HUES6 (cell line): ENCODE data around the gene CEP85.

Experiments
- H3K27ac ChIP-seq: 2 replicates; pipeline ENCODE4 v1.7.0; 2013; ENCODE audit warnings: low read depth, mild to moderate bottlenecking, low read length, inconsistent platforms
- H3K27me3 ChIP-seq: 2 replicates; pipeline ENCODE4 v1.6.1; 2013; ENCODE audit warnings: low read length; ENCODE audit not compliant: control insufficient read depth, insufficient read depth
- H3K36me3 ChIP-seq: 2 replicates; pipeline ENCODE4 v1.6.1; 2013; ENCODE audit warnings: low read length; ENCODE audit not compliant: control insufficient read depth, insufficient read depth
- H3K4me1 ChIP-seq: 2 replicates; pipeline ENCODE4 v1.6.1; 2013; ENCODE audit warnings: low read length; ENCODE audit not compliant: control insufficient read depth, insufficient read depth
- H3K4me3 ChIP-seq: 2 replicates; pipeline ENCODE4 v1.5.1; 2013; ENCODE audit warnings: low read depth, low read length
- H3K9ac ChIP-seq: one replicate; pipeline ENCODE4 v1.6.1; 2013; ENCODE audit warnings: mild to moderate bottlenecking, low read length
- H3K9me3 ChIP-seq: 2 replicates; pipeline ENCODE4 v1.6.1; 2013; ENCODE audit warnings: low read depth, low read length; ENCODE audit not compliant: control insufficient read depth, insufficient read depth

The CEP85 gene

DNA sequence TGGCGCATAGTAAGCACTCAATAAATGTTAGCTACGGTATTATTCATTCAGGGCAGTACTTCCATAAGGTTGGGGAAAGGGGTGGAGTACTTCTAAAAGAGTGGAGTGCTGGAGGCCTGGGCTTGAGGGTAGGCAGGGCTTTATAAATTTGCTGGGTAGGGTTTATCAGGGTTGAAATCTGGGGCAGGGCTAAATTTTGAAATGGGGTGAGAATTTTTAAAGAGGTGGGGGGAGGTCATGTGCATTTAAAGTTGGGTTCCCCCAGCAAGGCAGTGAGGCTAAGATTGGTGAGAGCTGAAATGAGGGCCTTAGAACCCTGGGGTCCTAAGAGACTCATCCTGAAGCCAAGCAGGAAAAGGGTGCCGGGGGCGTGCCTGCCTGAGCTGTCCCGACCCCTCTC, 33.6 kb upstream of the CEP85 start:
- Histone ChIP-seq H3K36me3 (no peaks in the 10 kb centered on the region), H3K9me3 (no peaks in the 10 kb centered on the region), H3K27ac (no peak overlapping the region), H3K27me3 (peaks cover 12% of the 10 kb centered on the region), H3K4me3 (peak overlapping the region; percentile 43; the same call in 1 of the 2 replicates), H3K9ac (no peak overlapping the region), H3K4me1 (peaks cover 9% of the 10 kb centered on the region)

- peaks cover 12% of the 10 kb centered on the region for H3K27me3 ChIP-seq
- H3K27ac ChIP-seq, result no peak overlapping the region
- H3K36me3 ChIP-seq, result no peaks in the 10 kb centered on the region
- H3K4me3 ChIP-seq, result no peak overlapping the region
- peaks cover 9% of the 10 kb centered on the region for H3K4me1 ChIP-seq
- H3K9me3 ChIP-seq, result no peaks in the 10 kb centered on the region
- no peak overlapping the region for H3K9ac ChIP-seq
Measured at GRCh38 chr1:26203642-26204318, 30.2 kb upstream of the CEP85 start.

DNA sequence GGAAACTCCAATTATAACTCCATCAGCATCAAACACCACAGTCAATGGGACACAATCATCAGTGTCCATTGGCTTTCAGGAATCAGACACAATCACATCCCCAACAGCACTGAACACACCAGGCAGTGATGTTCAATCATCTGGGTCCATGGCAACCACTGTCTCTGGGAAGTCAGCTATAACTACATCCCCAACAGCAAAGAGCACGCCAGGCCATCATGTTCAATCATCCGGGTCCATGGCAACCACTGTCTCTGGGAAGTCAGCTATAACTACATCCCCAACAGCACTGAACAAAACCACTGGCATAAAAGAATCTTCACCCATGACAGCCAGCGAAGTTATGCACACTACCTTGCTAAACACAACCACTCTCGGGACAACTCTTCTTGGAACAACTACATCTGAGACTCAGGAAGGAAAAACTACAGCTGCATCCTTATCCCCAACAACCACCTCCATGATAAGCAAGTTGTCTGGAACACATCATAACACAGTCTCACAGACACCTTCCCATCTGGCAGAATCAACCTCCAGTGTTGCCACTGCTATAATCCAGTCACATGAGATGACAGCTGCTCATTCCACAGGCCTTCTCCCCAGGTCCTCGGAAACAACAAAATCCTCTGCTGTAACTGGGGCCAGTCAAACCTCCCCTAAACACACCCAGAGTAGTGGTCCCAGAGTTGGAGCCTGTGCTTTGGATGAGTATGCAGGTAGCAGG, 23.7 kb upstream of the CEP85 start:
- no peak overlapping the region for H3K9ac ChIP-seq
- no peaks in the 10 kb centered on the region for H3K4me1 ChIP-seq
- no peaks in the 10 kb centered on the region for H3K27me3 ChIP-seq
- H3K36me3 ChIP-seq, result no peaks in the 10 kb centered on the region
- no peaks in the 10 kb centered on the region for H3K9me3 ChIP-seq
- no peak overlapping the region for H3K4me3 ChIP-seq
- H3K27ac ChIP-seq, result no peak overlapping the region

GRCh38 chr1:26212726-26213125, 21.3 kb upstream of the CEP85 start:
- Histone ChIP-seq H3K36me3 (no peaks in the 10 kb centered on the region), H3K27ac (no peak overlapping the region), H3K4me1 (no peaks in the 10 kb centered on the region), H3K4me3 (no peak overlapping the region), H3K9me3 (no peaks in the 10 kb centered on the region), H3K27me3 (no peaks in the 10 kb centered on the region; the same call in 1 of the 2 replicates), H3K9ac (no peak overlapping the region)

- H3K27ac ChIP-seq, result no peak overlapping the region
- no peaks in the 10 kb centered on the region; the same call in 1 of the 2 replicates for H3K27me3 ChIP-seq
- H3K9me3 ChIP-seq, result no peaks in the 10 kb centered on the region
- H3K4me3 ChIP-seq, result no peak overlapping the region
- H3K4me1 ChIP-seq, result no peaks in the 10 kb centered on the region
- H3K9ac ChIP-seq, result no peak overlapping the region
- no peaks in the 10 kb centered on the region for H3K36me3 ChIP-seq
Measured at GRCh38 chr1:26213335-26213905, 20.6 kb upstream of the CEP85 start.

DNA sequence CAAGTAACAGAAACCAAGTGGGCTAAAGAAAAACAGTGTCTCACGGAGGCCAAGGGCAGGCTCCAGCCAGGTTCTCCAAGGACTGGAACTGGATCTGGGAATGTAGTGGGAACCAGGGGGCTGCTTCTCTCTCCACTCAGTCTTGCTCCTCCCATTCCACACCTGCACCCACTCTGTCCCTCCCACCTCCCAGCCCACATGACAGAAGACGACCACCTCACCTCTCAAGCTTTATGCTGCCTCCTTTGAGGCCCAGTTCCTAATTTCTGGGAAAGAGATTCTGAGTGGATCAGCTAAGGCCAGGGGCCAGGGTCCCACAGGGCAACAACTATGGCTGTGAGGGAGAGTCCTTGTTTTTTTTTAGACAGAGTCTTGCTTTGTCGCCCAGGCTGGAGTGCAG, 18.8 kb upstream of the CEP85 start:
- no peak overlapping the region for H3K9ac ChIP-seq
- H3K9me3 ChIP-seq, result no peaks in the 10 kb centered on the region
- H3K27ac ChIP-seq, result no peak overlapping the region
- H3K36me3 ChIP-seq, result no peaks in the 10 kb centered on the region
- H3K4me1 ChIP-seq, result peaks cover 4% of the 10 kb centered on the region; the same call in 1 of the 2 replicates
- peaks cover 10% of the 10 kb centered on the region for H3K27me3 ChIP-seq
- H3K4me3 ChIP-seq, result no peak overlapping the region

- Histone ChIP-seq H3K9ac (no peak overlapping the region), H3K9me3 (no peaks in the 10 kb centered on the region), H3K4me3 (no peak overlapping the region), H3K27me3 (peaks cover 44% of the 10 kb centered on the region), H3K36me3 (no peaks in the 10 kb centered on the region), H3K27ac (no peak overlapping the region), H3K4me1 (peaks cover 9% of the 10 kb centered on the region; the same call in 1 of the 2 replicates)
Measured at GRCh38 chr1:26218906-26219494, 15.0 kb upstream of the CEP85 start.

DNA sequence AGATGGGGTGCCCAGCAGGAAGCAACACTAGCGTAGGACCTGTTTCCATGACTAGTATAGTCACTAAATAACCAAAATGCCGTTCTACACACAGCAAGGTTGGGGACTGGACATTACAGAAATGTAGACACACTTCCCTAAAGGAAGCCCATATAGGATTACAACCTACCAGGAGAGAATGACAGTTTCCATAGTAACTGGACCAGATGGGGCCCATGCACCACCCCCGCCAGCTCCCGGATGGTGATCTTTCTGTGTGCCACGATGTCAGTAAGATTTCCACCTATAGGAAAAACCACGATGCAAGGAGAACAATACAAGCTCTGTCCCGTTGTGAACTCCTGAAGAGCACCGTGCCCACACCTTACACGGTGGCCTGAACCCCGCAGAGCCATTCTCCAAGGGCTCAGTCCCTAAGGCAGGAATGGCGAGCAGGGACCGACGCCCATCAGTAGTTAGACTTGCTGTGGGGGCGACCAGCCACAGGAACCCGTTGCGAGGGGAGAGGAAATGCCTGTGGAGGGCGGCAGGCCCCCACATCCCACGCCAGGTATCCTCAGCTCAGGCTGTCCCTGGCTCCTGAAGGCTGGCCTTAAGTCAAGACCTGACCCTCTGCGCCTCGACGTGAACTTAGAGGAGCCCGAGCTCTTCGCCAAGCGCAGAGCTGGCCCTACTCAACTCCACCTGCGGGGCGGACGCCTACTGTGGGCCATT, 13.6 kb upstream of the CEP85 start:
- no peaks in the 10 kb centered on the region for H3K36me3 ChIP-seq
- H3K4me1 ChIP-seq, result peaks cover 9% of the 10 kb centered on the region; the same call in 1 of the 2 replicates
- H3K27ac ChIP-seq, result no peak overlapping the region
- H3K9ac ChIP-seq, result no peak overlapping the region
- no peak overlapping the region for H3K4me3 ChIP-seq
- no peaks in the 10 kb centered on the region for H3K9me3 ChIP-seq
- H3K27me3 ChIP-seq, result peaks cover 55% of the 10 kb centered on the region

DNA sequence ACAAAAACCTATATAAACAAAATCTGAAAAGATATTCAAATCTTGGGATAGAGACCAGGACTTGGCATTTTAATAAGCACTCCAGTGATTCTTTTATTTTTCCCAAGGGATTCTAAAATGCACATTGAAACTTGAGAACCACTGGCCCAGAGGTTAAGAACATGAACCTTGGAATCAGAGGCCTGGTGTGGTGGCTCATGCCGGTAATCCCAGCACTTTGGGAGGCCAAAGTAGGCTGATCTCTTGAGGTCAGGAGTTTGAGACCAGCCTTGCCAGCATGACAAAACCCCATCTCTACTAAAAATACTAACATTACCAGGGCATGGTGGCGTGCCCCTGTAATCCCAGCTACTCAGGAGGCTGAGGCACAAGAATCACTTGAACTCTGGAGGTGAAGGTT, 12.9 kb upstream of the CEP85 start:
- Histone ChIP-seq H3K4me1 (peaks cover 9% of the 10 kb centered on the region; the same call in 1 of the 2 replicates), H3K9me3 (no peaks in the 10 kb centered on the region), H3K27me3 (peaks cover 62% of the 10 kb centered on the region)

GRCh38 chr1:26224606-26225005, 9.4 kb upstream of the CEP85 start:
- H3K36me3 ChIP-seq, result no peaks in the 10 kb centered on the region
- H3K27ac ChIP-seq, result no peak overlapping the region
- H3K9ac ChIP-seq, result peak overlapping the region; percentile 44
- H3K4me3 ChIP-seq, result peak overlapping the region; percentile 73
- H3K4me1 ChIP-seq, result peaks cover 9% of the 10 kb centered on the region; the same call in 1 of the 2 replicates
- H3K9me3 ChIP-seq, result no peaks in the 10 kb centered on the region
- peaks cover 67% of the 10 kb centered on the region for H3K27me3 ChIP-seq

More for the DNA sequence above, 12.9 kb upstream of the CEP85 start:
- Histone ChIP-seq H3K4me3 (no peak overlapping the region), H3K9ac (no peak overlapping the region), H3K36me3 (no peaks in the 10 kb centered on the region), H3K27ac (no peak overlapping the region)
